GM12891 (cell line): ENCODE results near the gene GRPEL1. TPM values are rescaled to one million over a fixed set of nuclear protein-coding genes. Genes with fewer than 3 reads are reported as not detected.

Experiments used
- DNase-seq: peaks from one replicate; pipeline ENCODE4 v3.0.0; 2011; ENCODE audit warnings: low spot score; ENCODE audit not compliant: insufficient read length
- FAIRE-seq: peaks from 2 replicates; lab custom pipeline; 2011; peaks lifted over from hg19 to GRCh38; lab: Jason Lieb, UNC
- PAX5 ChIP-seq: IDR thresholded peaks from 2 replicates; pipeline ENCODE4 v1.6.1; 2011; ENCODE audit warnings: low read length, moderate library complexity, mild to moderate bottlenecking; ENCODE audit not compliant: insufficient read depth, severe bottlenecking
- POLR2A ChIP-seq: IDR thresholded peaks from 2 replicates; pipeline ENCODE4 v1.6.1; 2011; ENCODE audit warnings: low read depth, low read length, control low read depth
- POLR2AphosphoS5 ChIP-seq: IDR thresholded peaks from 2 replicates; pipeline ENCODE4 v1.6.1; 2011; ENCODE audit warnings: low read depth, low read length, control low read depth
- POU2F2 ChIP-seq: IDR thresholded peaks from 2 replicates; pipeline ENCODE4 v1.6.1; 2011; ENCODE audit warnings: low read depth, mild to moderate bottlenecking, control low read depth, low read length, moderate library complexity
- SPI1 ChIP-seq: IDR thresholded peaks from 2 replicates; pipeline ENCODE4 v1.6.1; 2011; ENCODE audit warnings: low read depth, low read length, control low read depth
- TAF1 ChIP-seq: IDR thresholded peaks from 2 replicates; pipeline ENCODE4 v1.6.1; 2011; ENCODE audit warnings: low read depth, low read length, control low read depth
- polyA plus RNA-seq: library from polyadenylated mRNA; unstranded; fragments of >200 nt; gene quantifications from one replicate; pipeline ENCODE4 v1.2.1, GENCODE V29; 2012; ENCODE audit warnings: low read depth, missing spikeins, inconsistent platforms; ENCODE audit not compliant: missing spikeins

GRPEL1 gene
- polyA plus RNA-seq = 24.4 TPM

GRCh38 chr4:7067452-7068278, at the start of gene GRPEL1:
Gene GRPEL1 (minus strand): TSS chr4:7068064. CDS start chr4:7068032, 32 bp downstream.
- TF ChIP-seq POU2F2 = no peak; the same call in 1 of the 2 replicates
- peak; percentile 97 for TF ChIP-seq POLR2A
- TF ChIP-seq TAF1 = peak; percentile 80
- no peak for TF ChIP-seq SPI1
- peak; percentile 62 for TF ChIP-seq PAX5
- TF ChIP-seq POLR2AphosphoS5 = peak; percentile 95
- FAIRE-seq = peak; percentile 99
- DNase-seq = peak; percentile 91

GRCh38 chr4:7116705-7117104, 48.8 kb upstream of the GRPEL1 start:
- FAIRE-seq = no peak
- DNase-seq = no peak
- no peak for TF ChIP-seq TAF1
- TF ChIP-seq PAX5 = no peak
- no peak for TF ChIP-seq SPI1
- no peak for TF ChIP-seq POU2F2
- no peak for TF ChIP-seq POLR2A
- no peak for TF ChIP-seq POLR2AphosphoS5

- FAIRE-seq (no peak), DNase-seq (no peak)
- TF ChIP-seq POU2F2 (no peak), TAF1 (no peak), SPI1 (no peak), POLR2AphosphoS5 (no peak), PAX5 (no peak), POLR2A (no peak)
Observed at GRCh38 chr4:7115557-7116340, 47.9 kb upstream of the GRPEL1 start.

GRCh38 chr4:7112656-7113055, 44.8 kb upstream of the GRPEL1 start:
- FAIRE-seq (no peak), DNase-seq (no peak)
- TF ChIP-seq SPI1 = no peak
- TF ChIP-seq TAF1 = no peak
- no peak for TF ChIP-seq POLR2AphosphoS5
- TF ChIP-seq PAX5 = no peak
- no peak for TF ChIP-seq POLR2A
- TF ChIP-seq POU2F2 = no peak

GRCh38 chr4:7111441-7111840, 43.6 kb upstream of the GRPEL1 start:
- FAIRE-seq = no peak
- no peak for DNase-seq
- TF ChIP-seq SPI1 (no peak), POLR2A (no peak), PAX5 (no peak), POU2F2 (no peak), TAF1 (no peak), POLR2AphosphoS5 (no peak)

GRCh38 chr4:7110546-7110945, 42.7 kb upstream of the GRPEL1 start:
- no peak for TF ChIP-seq SPI1
- TF ChIP-seq POLR2AphosphoS5 = no peak
- no peak for TF ChIP-seq POU2F2
- no peak for TF ChIP-seq TAF1
- TF ChIP-seq POLR2A = no peak
- TF ChIP-seq PAX5 = no peak
- FAIRE-seq (no peak), DNase-seq (no peak)

- TF ChIP-seq SPI1 = no peak
- no peak for TF ChIP-seq POU2F2
- TF ChIP-seq TAF1 = no peak
- TF ChIP-seq POLR2A = no peak
- no peak for TF ChIP-seq PAX5
- no peak for TF ChIP-seq POLR2AphosphoS5
- no peak for FAIRE-seq
- DNase-seq = no peak
Observed at GRCh38 chr4:7109169-7109568, 41.3 kb upstream of the GRPEL1 start.

- FAIRE-seq (no peak), DNase-seq (no peak)
- TF ChIP-seq PAX5 (no peak), POLR2A (no peak), POLR2AphosphoS5 (no peak)
Observed at GRCh38 chr4:7108660-7109059, 40.8 kb upstream of the GRPEL1 start.
